Limb (tissue), 2 donors: Measurements from ENCODE around the gene CFAP77.

Source experiments
- DNase-seq, 2 donors: peaks; one replicate each; pipeline ENCODE4 v3.0.0-alpha.2; 2016; ENCODE audit errors: extremely low spot score in 2 of 2

Gene CFAP77

DNA sequence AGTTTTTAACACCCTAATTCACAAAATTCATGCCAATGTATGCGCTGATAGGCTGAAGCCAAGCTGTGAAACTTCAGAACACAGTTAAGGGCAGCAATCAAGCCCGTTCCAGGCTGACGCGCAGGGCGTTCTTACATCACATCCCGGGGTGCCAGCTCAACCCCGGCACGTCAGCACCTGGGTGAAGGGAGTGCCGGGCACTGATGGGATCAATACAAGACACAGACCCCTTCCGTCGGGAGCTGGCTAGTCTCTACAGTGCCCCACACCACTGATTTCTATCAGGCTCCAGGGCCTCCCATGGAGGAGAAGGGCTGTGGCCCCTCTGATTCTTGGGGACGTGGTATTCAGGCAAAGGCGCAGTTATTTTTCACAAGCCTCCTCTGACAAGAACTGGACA is 184.4 kb downstream of the CFAP77 start:
- DNase-seq, result no peak

GRCh38 chr9:132595319-132595718 is 185.3 kb downstream of the CFAP77 start:
- DNase-seq, result no peak

- DNase-seq, result no peak
Measured at GRCh38 chr9:132596200-132596599, 186.2 kb downstream of the CFAP77 start.

DNA sequence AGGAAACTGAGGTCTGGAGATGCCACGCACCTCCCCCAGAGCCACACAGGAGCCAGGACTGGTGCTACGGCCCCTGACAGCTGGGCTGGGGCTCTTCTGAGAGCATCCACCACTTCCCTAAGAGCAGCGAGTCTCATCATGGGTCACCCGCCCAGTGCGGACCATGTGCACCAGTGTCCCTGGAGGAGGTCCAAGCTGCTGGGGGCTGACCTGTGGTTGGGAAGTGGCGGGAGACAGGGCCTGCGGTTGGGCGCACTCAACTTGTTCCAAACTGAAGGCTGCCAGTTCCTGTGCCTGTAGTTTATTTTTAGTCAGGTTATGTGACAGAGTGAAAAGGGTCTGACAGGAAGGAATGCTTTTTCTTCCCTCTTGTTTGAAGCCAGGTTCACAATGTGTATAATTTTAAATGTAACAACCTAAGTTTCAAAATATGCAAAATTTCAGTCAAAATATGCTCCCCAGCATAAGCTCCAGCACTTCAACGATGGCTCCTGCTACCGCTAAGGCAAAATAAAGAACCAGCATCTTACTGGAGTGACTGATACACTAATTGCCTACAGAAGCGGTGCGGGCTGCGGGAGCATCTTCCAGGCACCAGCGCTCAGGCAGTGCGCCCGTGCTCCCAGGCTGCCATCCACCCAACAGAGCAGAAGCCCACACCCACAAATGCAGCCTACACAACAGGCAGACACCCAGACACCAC is 187.2 kb downstream of the CFAP77 start:
- DNase-seq, result no peak

DNA sequence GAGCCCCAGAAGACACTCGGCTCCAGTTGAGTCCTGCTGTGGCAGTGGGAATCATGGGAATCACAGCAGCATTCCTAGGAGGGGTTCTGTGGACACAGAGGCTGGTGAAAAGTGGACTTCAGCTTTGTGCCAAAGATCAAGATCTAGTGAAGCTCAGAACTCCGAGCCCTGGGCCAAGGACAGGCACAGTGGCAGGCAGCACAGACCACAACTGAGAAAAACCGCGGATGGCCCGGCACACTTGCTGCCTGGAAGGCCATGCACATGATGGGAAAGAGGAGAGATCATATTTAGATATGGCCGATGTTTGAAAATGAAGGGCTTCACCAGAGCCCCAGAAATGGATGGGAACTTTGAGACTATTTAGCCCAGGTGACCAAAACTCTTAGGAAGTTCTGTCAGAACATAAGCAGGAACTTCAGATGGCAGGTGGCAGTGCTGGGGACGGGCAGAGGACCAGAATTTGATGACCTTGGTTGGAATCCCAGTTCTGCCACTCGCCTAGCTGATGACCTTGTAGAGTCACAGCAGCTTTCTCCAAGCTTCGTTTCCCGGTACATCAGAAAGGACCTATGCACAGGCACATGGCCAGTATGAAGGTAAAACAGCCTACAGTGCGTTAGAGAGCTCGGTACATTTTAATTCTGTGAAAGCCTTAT is 190.4 kb downstream of the CFAP77 start:
- DNase-seq, result no peak

DNA sequence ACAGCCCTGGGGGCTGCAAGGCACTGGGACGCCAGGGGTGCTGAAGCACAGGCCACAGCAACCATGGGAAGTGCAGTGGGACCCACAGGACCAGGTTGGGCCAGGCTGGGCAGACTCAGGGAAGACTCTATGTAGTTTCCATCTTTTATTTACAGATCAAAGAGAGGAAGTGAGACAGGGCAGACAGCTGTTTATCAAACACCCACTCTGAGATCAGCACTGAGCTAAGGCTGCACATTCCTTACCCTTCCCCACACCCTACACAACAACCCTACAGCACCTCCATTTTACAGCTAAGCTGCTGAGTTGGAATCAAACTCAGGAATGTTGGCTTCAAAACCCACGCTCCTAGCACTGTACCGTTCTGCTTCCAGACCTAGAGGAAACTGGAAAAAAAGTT is 192.2 kb downstream of the CFAP77 start:
- no peak for DNase-seq

DNA sequence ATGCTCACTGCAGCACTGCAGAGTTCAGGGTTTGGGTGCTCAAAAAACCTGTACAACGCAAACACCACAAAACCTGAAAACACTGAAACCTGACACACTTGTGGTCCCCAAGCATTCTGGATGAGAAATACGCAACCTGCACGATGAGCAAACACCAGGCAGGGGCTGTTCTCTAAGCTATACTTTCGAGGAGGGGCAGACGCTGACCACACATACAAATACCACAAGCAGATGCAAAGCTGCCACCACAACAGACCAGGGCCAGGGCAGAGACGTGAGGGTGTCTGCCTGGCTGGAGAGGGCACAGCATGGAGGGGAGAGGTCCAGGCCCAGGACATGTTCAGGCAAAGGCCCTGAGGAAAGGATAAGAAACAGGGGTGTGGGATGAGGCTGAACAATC is 195.4 kb downstream of the CFAP77 start:
- no peak for DNase-seq

DNA sequence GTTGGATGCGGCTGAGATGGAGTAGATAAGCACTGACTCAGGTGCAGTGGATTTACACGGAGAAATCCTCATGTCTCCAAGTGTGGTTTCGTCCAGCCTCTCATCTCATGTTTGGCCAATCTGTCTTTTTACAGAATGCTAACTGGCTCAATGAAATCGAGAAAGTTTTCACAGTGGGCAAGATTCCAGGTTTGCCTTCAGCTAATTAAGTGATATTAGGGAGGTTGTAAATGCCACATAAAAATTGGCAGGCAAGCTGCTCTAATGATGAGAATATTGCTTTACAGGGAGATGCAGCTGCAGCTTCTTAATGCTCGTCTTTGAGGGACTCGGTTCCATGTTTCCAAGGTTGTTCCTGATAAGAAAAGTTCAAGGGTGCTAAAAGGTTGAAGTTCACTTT is 196.1 kb downstream of the CFAP77 start:
- no peak for DNase-seq

- DNase-seq, result no peak
Measured at GRCh38 chr9:132609184-132609583, 199.2 kb downstream of the CFAP77 start.

- DNase-seq, result no peak
Measured at GRCh38 chr9:132609829-132610228, 199.8 kb downstream of the CFAP77 start.

DNA sequence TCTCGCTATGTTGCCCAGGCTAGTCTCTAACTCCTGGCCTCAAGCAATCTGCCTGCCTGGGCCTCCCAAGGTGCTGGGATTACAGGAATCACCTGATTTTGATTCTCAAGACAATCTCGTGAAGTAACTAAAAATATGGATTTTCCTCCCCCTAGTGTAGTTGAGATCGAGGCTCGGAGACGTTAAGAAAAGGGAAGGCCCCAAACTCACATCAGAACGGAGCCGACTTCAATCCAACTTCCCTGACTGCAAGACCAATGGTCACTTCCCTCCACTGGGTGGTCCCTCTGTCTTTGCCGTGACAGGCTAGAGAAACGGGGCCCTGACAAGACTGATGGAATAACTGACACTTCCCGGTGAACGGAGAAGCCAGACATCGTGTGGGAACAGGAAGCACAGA is 200.7 kb downstream of the CFAP77 start:
- peak in 1 of 2 donors; percentile 14 for DNase-seq

GRCh38 chr9:132614324-132614723 is 204.3 kb downstream of the CFAP77 start:
- DNase-seq, result no peak

GRCh38 chr9:132615774-132616173 is 205.8 kb downstream of the CFAP77 start:
- no peak for DNase-seq

DNA sequence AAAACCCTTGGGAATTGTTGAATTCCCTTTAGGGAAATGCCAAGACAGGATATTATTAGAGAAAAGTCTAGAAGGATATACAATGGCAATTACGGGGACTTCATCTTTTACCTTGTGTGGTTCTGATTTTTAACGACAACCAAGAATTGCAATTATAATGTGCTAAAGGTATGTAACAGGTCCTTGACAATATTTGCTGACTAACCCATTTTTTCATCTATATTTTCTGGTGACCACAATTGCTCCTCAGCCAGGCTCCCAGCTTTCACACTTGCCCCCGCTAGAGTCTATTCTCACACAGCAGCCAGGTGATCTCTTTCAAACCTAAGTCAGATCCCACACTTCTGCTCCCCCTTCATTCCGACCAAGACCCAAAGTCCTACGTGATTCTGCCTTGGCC is 206.7 kb downstream of the CFAP77 start:
- no peak for DNase-seq

- DNase-seq, result no peak
Measured at GRCh38 chr9:132622159-132622558, 212.1 kb downstream of the CFAP77 start.
